Endodermal cell (in vitro differentiated cells): Measurements from ENCODE around the gene RGS11. TPM values are rescaled to one million over a fixed set of nuclear protein-coding genes. Genes with fewer than 3 reads are reported as not detected.

Source experiments
- DNase-seq: peaks from one replicate; pipeline ENCODE4 v3.0.0-alpha.2; 2017
- H3K27ac ChIP-seq: 2 replicates; pipeline ENCODE4 v1.5.1; 2013; ENCODE audit warnings: mild to moderate bottlenecking, low read depth, low read length, moderate library complexity
- H3K27me3 ChIP-seq: 2 replicates; pipeline ENCODE4 v1.6.1; 2013; ENCODE audit warnings: mild to moderate bottlenecking, low read length, moderate library complexity; ENCODE audit not compliant: insufficient read depth, control insufficient read depth, poor library complexity, severe bottlenecking
- H3K36me3 ChIP-seq: 2 replicates; pipeline ENCODE4 v1.7.0; 2013; ENCODE audit warnings: mild to moderate bottlenecking, low read length, moderate library complexity; ENCODE audit not compliant: control insufficient read depth, insufficient read depth
- H3K4me1 ChIP-seq: one replicate; pipeline ENCODE4 v1.7.0; 2013; ENCODE audit warnings: low read length; ENCODE audit not compliant: control insufficient read depth, insufficient read depth
- H3K4me3 ChIP-seq: 2 replicates; pipeline ENCODE4 v1.5.1; 2013; ENCODE audit warnings: mild to moderate bottlenecking, low read length, moderate library complexity
- H3K9ac ChIP-seq: 2 replicates; pipeline ENCODE4 v1.6.1; 2013; ENCODE audit warnings: mild to moderate bottlenecking, low read length, moderate library complexity; ENCODE audit not compliant: poor library complexity, severe bottlenecking; ENCODE audit errors: extremely low read depth
- H3K9me3 ChIP-seq: 2 replicates; pipeline ENCODE4 v1.6.1; 2013; ENCODE audit warnings: mild to moderate bottlenecking, low read length, moderate library complexity; ENCODE audit not compliant: control insufficient read depth
- H3K27ac Mint-ChIP-seq: 2 replicates; pipeline ENCODE4 v1.8.0; 2020; ENCODE audit warnings: mixed read lengths
- H3K27me3 Mint-ChIP-seq: 2 replicates; pipeline ENCODE4 v1.8.0; 2021; ENCODE audit warnings: mild to moderate bottlenecking, mixed read lengths; ENCODE audit not compliant: insufficient read depth
- H3K36me3 Mint-ChIP-seq: 2 replicates; pipeline ENCODE4 v1.8.0; 2020; ENCODE audit warnings: low read depth, mixed read lengths
- H3K4me1 Mint-ChIP-seq: 2 replicates; pipeline ENCODE4 v1.8.0; 2020; ENCODE audit warnings: mixed read lengths
- H3K4me3 Mint-ChIP-seq: 2 replicates; pipeline ENCODE4 v1.8.0; 2020; ENCODE audit warnings: mild to moderate bottlenecking, moderate library complexity, mixed read lengths
- H3K9me3 Mint-ChIP-seq: 2 replicates; pipeline ENCODE4 v1.8.0; 2020; ENCODE audit warnings: mild to moderate bottlenecking, mixed read lengths
- CTCF ChIP-seq: fragments of 200-600 bp; sonication (generic); conservative IDR thresholded peaks from 2 replicates; pipeline ENCODE4 v1.5.0; 2021; ENCODE audit warnings: antibody characterized with exemption, mild to moderate bottlenecking
- WGBS, 2 experiments: methylation state at CpG; one replicate each; pipeline versions ENCODE4 v1.1.5 to v1.1.7; 2013; ENCODE audit warnings: missing lambda C conversion rate in 2 of 2, mixed read lengths in 1 of 2; ENCODE audit not compliant: insufficient coverage in 1 of 2, insufficient read length in 1 of 2; 5-methylcytosine and 5-hydroxymethylcytosine counted together
- total RNA-seq, 2 donors: library from RNA; stranded (reverse); fragmentation: NEBNext Ultra II Directional in 1 of 2; extraction: Animal tissue kit (Norgen Biotek cat#: 25700) in 1 of 2; gene quantifications; 2 replicates in 1 of 2; 3 replicates in 1 of 2; pipeline ENCODE4 v1.2.1, GENCODE V29; 2021

Gene RGS11
- total RNA-seq, 2 donors from 2014 or later, result 2.0 to 7.8 TPM

DNA sequence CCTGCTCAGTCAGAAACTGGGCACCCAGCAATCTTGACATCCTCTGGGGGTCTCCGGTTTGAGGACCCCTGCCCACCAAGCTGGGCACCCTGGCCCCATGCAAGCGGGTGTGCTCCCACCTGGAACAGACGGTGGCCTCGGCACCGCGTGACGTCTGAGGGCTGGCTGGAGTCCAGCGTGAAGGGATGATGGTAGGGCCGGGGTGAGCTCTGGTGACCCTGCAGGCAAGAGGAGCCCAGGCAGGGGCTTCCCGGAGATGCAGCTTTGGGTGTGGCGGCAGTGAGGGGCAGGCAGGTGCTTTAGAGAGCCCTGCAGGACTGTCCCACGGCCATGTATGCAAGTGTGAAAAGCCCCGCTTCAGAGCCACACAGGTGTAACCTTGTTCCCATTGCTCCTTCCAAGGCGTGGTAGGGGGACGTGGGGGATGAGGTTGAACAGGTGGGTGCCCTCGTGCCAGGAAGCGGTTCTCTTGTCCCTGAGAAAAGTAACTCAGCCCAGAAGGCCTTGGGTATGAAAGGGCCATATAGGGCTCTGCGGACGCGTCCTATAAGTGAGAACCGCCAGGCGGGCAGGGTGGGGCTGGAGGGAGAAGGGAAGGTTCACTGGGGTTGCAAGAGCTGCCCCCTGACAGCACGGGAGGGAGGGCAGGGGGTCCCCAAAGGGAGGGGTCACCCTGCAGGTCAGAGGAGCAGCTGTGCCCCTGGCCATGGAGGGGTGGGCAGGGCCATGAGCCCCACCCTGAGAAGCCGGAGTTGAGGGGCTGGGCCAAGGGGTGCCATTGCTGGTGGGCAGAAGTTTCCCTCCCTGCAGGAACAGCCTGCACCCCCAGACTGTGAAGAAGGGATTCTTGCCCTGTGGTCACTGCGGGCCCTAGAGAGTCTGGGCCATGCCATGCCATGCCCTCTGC lies 9.2 kb downstream of the RGS11 start:
- Histone ChIP-seq H3K4me1 (no peaks in the 10 kb centered on the region), H3K27ac (peak overlapping the region; percentile 7), H3K27me3 (no peaks in the 10 kb centered on the region), H3K9ac (no peak overlapping the region), H3K36me3 (no peaks in the 10 kb centered on the region), H3K4me3 (no peak overlapping the region), H3K9me3 (no peaks in the 10 kb centered on the region)
- no peaks in the 10 kb centered on the region for H3K9me3 Mint-ChIP-seq
- 86 to 89% methylated on average over 16 to 25 of the region's 25 CpGs for WGBS, 2 experiments
- peak; percentile 48 for DNase-seq
- no peak for TF ChIP-seq CTCF
- no peaks in the 10 kb centered on the region for H3K27me3 Mint-ChIP-seq
- H3K27ac Mint-ChIP-seq, result no peak overlapping the region
- H3K36me3 Mint-ChIP-seq, result peaks cover 13% of the 10 kb centered on the region
- H3K4me1 Mint-ChIP-seq, result no peaks in the 10 kb centered on the region
- H3K4me3 Mint-ChIP-seq, result no peak overlapping the region

- no peaks in the 10 kb centered on the region for H3K4me1 ChIP-seq
- no peaks in the 10 kb centered on the region for H3K27me3 ChIP-seq
- DNase-seq, result peak; percentile 30
- H3K27ac ChIP-seq, result peak overlapping the region; percentile 29
- TF ChIP-seq CTCF, result no peak
- 91 to 100% methylated on average over 10 to 12 of the region's 12 CpGs for WGBS, 2 experiments
- H3K36me3 ChIP-seq, result no peaks in the 10 kb centered on the region
- no peaks in the 10 kb centered on the region for H3K9me3 ChIP-seq
- no peak overlapping the region for H3K4me3 Mint-ChIP-seq
- H3K4me3 ChIP-seq, result no peak overlapping the region
- H3K27me3 Mint-ChIP-seq, result no peaks in the 10 kb centered on the region
- H3K36me3 Mint-ChIP-seq, result peaks cover 16% of the 10 kb centered on the region
- H3K9me3 Mint-ChIP-seq, result no peaks in the 10 kb centered on the region
- no peak overlapping the region for H3K9ac ChIP-seq
- no peak overlapping the region for H3K27ac Mint-ChIP-seq
- H3K4me1 Mint-ChIP-seq, result no peaks in the 10 kb centered on the region
Measured at GRCh38 chr16:265711-266110, 10.0 kb downstream of the RGS11 start.

DNA sequence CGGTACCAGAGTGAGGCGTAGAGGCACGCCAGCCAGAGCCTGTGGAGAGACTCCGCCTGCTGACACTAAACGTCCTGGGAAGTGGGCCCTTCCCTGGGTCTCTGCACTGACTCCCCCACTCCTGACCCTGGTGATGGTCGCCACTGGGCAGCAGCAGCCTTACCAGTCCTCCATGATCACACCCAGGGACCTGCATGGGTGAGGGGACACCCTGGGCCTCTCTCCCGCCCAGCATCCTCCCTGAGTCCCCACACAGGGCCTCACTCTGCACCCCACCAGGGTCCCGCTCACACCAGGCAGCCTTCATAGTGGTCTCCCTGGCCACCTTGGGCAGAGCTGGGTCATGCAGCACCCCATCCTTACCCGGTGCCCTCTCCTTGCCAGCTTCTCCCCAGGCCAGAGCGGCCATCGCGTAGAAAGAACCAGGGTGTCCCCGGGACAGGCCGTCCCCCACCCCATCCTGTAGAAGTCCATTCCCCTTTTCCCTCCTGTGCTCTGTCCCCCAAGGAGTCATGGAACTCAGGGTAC lies 10.7 kb downstream of the RGS11 start:
- no peaks in the 10 kb centered on the region for H3K36me3 ChIP-seq
- no peak overlapping the region for H3K4me3 ChIP-seq
- Mint-ChIP-seq H3K27me3 (no peaks in the 10 kb centered on the region), H3K36me3 (peaks cover 19% of the 10 kb centered on the region), H3K27ac (no peak overlapping the region), H3K4me3 (no peak overlapping the region), H3K9me3 (no peaks in the 10 kb centered on the region), H3K4me1 (no peaks in the 10 kb centered on the region)
- no peaks in the 10 kb centered on the region for H3K9me3 ChIP-seq
- H3K27me3 ChIP-seq, result no peaks in the 10 kb centered on the region
- no peaks in the 10 kb centered on the region for H3K4me1 ChIP-seq
- DNase-seq, result no peak
- H3K9ac ChIP-seq, result no peak overlapping the region
- WGBS, 2 experiments, result 91 to 93% methylated on average over 4 to 14 of the region's 14 CpGs
- TF ChIP-seq CTCF, result no peak
- no peak overlapping the region for H3K27ac ChIP-seq
